BJ (cell line): ENCODE results near the gene FSTL3. TPM values are rescaled to one million over a fixed set of nuclear protein-coding genes. Genes with fewer than 3 reads are reported as not detected.

ENCODE experiments used
- CTCF ChIA-PET: fragments of 350-600 bp; formaldehyde crosslinking; extraction: SDS; loops from one replicate; lab custom pipeline; 2021; ENCODE audit warnings: antibody characterized with exemption, inconsistent platforms; lab: Yijun Ruan, JAX
- POLR2A ChIA-PET: fragments of 300-600 bp; sonication (Branson Sonifier 250); formaldehyde crosslinking; extraction: SDS; loops from one replicate; lab custom pipeline; 2021; ENCODE audit warnings: antibody characterized with exemption; lab: Charles Lee
- DNase-seq: peaks from one replicate; pipeline ENCODE4 v3.0.0-alpha.2; 2011; ENCODE audit warnings: low read depth
- H3K27me3 ChIP-seq: 2 replicates; pipeline ENCODE4 v1.6.0; 2011; ENCODE audit warnings: low read length; ENCODE audit not compliant: control insufficient read depth, insufficient read depth
- H3K36me3 ChIP-seq: 2 replicates; pipeline ENCODE4 v1.5.1; 2011; ENCODE audit warnings: low read length; ENCODE audit not compliant: control insufficient read depth, insufficient read depth
- H3K4me3 ChIP-seq: 2 replicates; pipeline ENCODE4 v1.5.1; 2011; ENCODE audit warnings: low read depth, mild to moderate bottlenecking, control low read depth, low read length
- polyA plus RNA-seq: library from polyadenylated mRNA; depleted of rRNA; stranded (reverse); fragments of >200 nt; gene quantifications from 2 replicates; pipeline ENCODE4 v1.2.3, GENCODE V29; 2011
- TF ChIP-seq, protein P1 (sequence below): IDR thresholded peaks from 2 replicates; pipeline ENCODE4 v1.5.1; 2011; ENCODE audit warnings: low read depth, mild to moderate bottlenecking, control low read depth, inconsistent platforms, low read length, moderate library complexity; ENCODE audit not compliant: insufficient read depth

The FSTL3 gene
- polyA plus RNA-seq, 1 experiment, result 83.2 TPM

DNA sequence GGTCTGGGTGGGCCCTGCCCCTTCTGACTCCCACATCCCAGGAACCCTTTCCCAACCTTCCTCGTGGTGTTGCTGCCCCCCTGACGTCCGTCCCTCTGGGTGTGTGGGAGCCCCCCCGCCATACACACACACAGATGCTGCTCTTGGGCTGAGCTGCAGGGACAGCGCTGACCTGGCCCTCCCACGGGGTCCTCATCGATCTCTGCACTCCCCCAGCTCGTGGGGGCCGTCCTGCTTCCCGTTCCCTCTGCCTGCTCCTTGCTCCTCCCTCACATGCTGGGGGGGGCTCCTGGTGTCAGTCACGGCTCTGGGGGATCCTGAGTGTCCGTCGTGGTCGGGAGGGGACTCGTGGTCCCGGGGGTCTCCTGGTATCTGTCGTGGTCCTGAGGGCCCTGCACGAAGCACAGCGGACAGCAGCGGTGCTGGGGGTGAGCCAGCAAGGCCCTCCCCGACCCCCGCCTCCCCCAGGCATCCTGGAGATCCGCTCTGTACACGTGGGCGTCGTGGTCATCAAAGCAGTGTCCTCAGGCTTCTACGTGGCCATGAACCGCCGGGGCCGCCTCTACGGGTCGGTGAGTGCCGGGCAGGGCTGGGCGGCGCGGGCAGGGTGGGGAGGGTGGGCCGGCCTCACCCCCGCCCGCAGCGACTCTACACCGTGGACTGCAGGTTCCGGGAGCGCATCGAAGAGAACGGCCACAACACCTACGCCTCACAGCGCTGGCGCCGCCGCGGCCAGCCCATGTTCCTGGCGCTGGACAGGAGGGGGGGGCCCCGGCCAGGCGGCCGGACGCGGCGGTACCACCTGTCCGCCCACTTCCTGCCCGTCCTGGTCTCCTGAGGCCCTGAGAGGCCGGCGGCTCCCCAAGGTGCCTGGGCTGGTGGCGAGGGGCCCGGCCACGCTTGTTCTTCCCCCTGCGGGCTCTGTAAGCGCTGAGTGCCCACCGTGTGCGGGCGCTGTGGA lies 33.1 kb upstream of the FSTL3 start:
- no peak for DNase-seq
- Histone ChIP-seq H3K36me3 (peaks cover 16% of the 10 kb centered on the region), H3K4me3 (no peak overlapping the region), H3K27me3 (no peaks in the 10 kb centered on the region)
- ChIA-PET POLR2A (no interaction called here), CTCF (interaction anchor here (0.7 kb wide), 1 partner anchor 33 kb away, joined by 4 read pairs; no protein-coding TSS in a partner anchor)
- TF ChIP-seq, protein P1, sequence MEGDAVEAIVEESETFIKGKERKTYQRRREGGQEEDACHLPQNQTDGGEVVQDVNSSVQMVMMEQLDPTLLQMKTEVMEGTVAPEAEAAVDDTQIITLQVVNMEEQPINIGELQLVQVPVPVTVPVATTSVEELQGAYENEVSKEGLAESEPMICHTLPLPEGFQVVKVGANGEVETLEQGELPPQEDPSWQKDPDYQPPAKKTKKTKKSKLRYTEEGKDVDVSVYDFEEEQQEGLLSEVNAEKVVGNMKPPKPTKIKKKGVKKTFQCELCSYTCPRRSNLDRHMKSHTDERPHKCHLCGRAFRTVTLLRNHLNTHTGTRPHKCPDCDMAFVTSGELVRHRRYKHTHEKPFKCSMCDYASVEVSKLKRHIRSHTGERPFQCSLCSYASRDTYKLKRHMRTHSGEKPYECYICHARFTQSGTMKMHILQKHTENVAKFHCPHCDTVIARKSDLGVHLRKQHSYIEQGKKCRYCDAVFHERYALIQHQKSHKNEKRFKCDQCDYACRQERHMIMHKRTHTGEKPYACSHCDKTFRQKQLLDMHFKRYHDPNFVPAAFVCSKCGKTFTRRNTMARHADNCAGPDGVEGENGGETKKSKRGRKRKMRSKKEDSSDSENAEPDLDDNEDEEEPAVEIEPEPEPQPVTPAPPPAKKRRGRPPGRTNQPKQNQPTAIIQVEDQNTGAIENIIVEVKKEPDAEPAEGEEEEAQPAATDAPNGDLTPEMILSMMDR, result no peak

GRCh38 chr19:643736-644135 lies 32.5 kb upstream of the FSTL3 start:
- no peaks in the 10 kb centered on the region for H3K27me3 ChIP-seq
- ChIA-PET POLR2A (no interaction called here), CTCF (no interaction called here)
- no peak overlapping the region for H3K4me3 ChIP-seq
- peaks cover 19% of the 10 kb centered on the region for H3K36me3 ChIP-seq
- TF ChIP-seq, protein P1, result no peak
- DNase-seq, result no peak

DNA sequence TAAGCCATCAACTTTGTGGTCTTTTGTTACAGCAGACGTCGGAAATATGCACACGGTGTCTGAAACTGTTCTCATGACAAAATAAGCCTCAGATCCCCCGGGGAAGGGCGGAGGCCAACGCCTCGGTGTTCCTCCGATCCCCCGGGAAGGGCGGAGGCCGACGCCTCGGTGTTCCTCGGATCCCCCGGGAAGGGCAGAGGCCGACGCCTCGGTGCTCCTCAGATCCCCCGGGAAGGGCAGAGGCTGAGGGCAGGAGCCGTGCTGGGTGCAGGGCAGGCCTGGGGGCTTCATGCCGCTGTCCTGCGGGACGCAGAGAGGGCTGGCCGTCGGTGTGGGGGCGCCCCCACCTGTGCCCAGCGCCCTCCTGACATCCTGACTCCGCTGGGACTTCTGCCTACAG lies 31.8 kb upstream of the FSTL3 start:
- TF ChIP-seq, protein P1, result no peak
- Histone ChIP-seq H3K4me3 (no peak overlapping the region), H3K36me3 (peaks cover 22% of the 10 kb centered on the region), H3K27me3 (no peaks in the 10 kb centered on the region)
- CTCF ChIA-PET, result no interaction called here
- POLR2A ChIA-PET, result no interaction called here
- DNase-seq, result no peak

GRCh38 chr19:644789-645188 lies 31.4 kb upstream of the FSTL3 start:
- DNase-seq, result no peak
- POLR2A ChIA-PET, result no interaction called here

More at GRCh38 chr19:644789-645188, 31.4 kb upstream of the FSTL3 start:
- CTCF ChIA-PET, result no interaction called here
- Histone ChIP-seq H3K36me3 (peaks cover 22% of the 10 kb centered on the region), H3K27me3 (no peaks in the 10 kb centered on the region), H3K4me3 (no peak overlapping the region)
- TF ChIP-seq, protein P1, result no peak
